HFFc6 (cell line): ENCODE results near the gene LILRA6. TPM values are rescaled to one million over a fixed set of nuclear protein-coding genes. Genes with fewer than 3 reads are reported as not detected.
"Not testable (repeated sequence)": the region's sequence is repeated elsewhere in the genome, so short reads cannot be mapped to it uniquely, and the experiment has no call there.

Experiments
- DNase-seq: peaks from one replicate; pipeline ENCODE4 v3.0.0-alpha.2; 2018
- H3K27ac Mint-ChIP-seq: 2 replicates; pipeline ENCODE4 v1.8.0; 2020; ENCODE audit warnings: mild to moderate bottlenecking, mixed read lengths
- H3K27me3 Mint-ChIP-seq: 2 replicates; pipeline ENCODE4 v1.8.0; 2021; ENCODE audit warnings: mild to moderate bottlenecking, moderate library complexity, mixed read lengths; ENCODE audit not compliant: insufficient read depth
- H3K36me3 Mint-ChIP-seq: 2 replicates; pipeline ENCODE4 v1.8.0; 2021; ENCODE audit warnings: low read depth, mixed read lengths
- H3K4me1 Mint-ChIP-seq: 2 replicates; pipeline ENCODE4 v1.8.0; 2020; ENCODE audit warnings: low read depth, mixed read lengths
- H3K4me3 Mint-ChIP-seq: 2 replicates; pipeline ENCODE4 v1.8.0; 2020; ENCODE audit warnings: mild to moderate bottlenecking, moderate library complexity, mixed read lengths
- H3K9me3 Mint-ChIP-seq: 2 replicates; pipeline ENCODE4 v1.8.0; 2020; ENCODE audit warnings: mild to moderate bottlenecking, mixed read lengths
- total RNA-seq, 6 experiments: library from RNA; stranded (reverse); fragmentation: NEBNext Ultra II Directional; extraction: Animal tissue kit (Norgen Biotek cat#: 25700); gene quantifications; 2 replicates in 1 of 6; 3 replicates in 5 of 6; pipeline ENCODE4 v1.2.3, GENCODE V29; 2021
- TF ChIP-seq, protein P1 (sequence below): fragments of 200-600 bp; sonication (generic); IDR thresholded peaks from 2 replicates; pipeline ENCODE4 v1.5.0; 2021; ENCODE audit warnings: antibody characterized with exemption, mild to moderate bottlenecking

The LILRA6 gene
- total RNA-seq, 6 experiments from 2014 or later: not detected

DNA sequence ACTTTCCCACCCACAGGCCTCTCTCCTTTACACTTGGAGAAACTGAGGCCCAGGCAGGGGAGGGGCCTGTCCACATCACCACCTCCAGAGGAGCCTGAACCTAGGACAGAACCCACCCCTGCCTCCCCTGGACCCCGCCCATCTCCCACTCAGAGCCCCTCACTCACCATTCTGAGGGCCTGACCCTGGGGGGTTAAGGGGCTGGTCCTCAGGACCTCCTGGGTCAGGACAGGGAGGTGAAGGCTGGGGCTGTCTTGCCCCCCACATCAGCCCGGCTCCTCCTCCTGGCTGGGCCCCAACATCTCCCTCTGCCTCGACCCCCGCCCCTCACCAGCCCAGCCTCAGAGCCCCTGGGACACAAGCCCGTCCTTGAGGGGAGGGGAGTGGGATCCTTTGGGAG lies 22.9 kb downstream of the LILRA6 start:
- H3K27ac Mint-ChIP-seq, H3K9me3 Mint-ChIP-seq, H3K4me1 Mint-ChIP-seq, H3K4me3 Mint-ChIP-seq, DNase-seq, H3K36me3 Mint-ChIP-seq: not testable (repeated sequence)
- H3K27me3 Mint-ChIP-seq: peaks cover 14% of the 10 kb centered on the region

DNA sequence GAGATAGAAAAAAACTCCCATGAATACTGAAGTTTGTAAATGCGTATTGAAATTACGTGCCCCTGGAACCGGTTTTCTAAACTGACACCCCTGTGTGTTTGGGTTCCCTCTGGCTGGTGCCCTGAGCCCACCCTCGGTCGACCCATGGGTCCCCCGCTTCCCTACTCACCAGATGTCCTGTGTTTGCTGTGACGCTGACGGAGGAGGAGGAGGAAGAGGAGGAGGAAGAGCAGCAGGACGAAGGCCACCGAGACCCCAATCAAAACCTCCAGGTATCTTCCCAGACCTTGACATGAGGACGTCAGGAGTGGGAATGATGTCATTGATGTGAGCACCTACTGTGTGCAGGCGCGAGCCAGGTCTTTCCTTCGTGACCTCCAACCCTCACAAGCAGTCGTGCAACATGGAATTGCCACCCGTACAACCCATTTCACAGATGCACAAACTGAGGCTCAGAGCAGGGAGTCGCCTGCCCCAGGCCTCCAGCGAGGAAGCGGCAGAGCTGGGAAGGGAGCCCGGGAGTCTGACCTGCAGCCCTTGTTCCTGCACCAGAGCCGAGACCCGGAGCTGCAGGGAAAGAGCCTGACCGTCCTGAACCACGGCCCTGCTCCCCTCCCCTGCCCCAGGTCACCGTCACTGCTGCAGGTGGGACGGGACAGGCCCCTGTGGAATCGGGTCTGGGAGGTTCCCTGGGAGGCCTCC lies 23.5 kb downstream of the LILRA6 start:
- TF ChIP-seq, protein P1, sequence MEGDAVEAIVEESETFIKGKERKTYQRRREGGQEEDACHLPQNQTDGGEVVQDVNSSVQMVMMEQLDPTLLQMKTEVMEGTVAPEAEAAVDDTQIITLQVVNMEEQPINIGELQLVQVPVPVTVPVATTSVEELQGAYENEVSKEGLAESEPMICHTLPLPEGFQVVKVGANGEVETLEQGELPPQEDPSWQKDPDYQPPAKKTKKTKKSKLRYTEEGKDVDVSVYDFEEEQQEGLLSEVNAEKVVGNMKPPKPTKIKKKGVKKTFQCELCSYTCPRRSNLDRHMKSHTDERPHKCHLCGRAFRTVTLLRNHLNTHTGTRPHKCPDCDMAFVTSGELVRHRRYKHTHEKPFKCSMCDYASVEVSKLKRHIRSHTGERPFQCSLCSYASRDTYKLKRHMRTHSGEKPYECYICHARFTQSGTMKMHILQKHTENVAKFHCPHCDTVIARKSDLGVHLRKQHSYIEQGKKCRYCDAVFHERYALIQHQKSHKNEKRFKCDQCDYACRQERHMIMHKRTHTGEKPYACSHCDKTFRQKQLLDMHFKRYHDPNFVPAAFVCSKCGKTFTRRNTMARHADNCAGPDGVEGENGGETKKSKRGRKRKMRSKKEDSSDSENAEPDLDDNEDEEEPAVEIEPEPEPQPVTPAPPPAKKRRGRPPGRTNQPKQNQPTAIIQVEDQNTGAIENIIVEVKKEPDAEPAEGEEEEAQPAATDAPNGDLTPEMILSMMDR: no peak
- no peaks in the 10 kb centered on the region for H3K36me3 Mint-ChIP-seq
- no peak overlapping the region for H3K4me3 Mint-ChIP-seq
- H3K27ac Mint-ChIP-seq: no peak overlapping the region
- H3K4me1 Mint-ChIP-seq: peaks cover 5% of the 10 kb centered on the region; the same call in 1 of the 2 replicates
- peaks cover 14% of the 10 kb centered on the region for H3K27me3 Mint-ChIP-seq
- H3K9me3 Mint-ChIP-seq: no peaks in the 10 kb centered on the region
- no peak for DNase-seq

DNA sequence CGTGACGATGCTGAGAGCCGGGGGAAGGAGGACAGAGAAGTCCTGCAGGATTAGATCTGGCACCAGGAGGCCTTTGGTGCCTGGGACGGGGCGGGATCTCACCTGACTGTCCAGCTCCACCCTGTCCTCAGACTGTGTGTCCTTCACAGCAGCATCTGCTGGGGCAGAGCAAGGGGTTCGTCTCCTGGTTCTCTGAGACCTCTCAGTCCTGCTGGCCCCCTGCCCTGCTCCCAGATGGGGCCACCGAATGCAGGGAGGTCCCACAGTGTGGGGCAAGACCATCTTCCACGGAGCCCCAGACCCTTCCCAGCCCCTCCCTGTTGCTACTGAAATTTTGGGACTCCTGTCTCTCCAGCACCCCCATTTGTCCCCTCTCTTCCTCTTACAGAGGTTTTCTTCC lies 24.3 kb downstream of the LILRA6 start:
- H3K9me3 Mint-ChIP-seq: no peaks in the 10 kb centered on the region
- no peaks in the 10 kb centered on the region for H3K36me3 Mint-ChIP-seq
- H3K4me1 Mint-ChIP-seq: peaks cover 5% of the 10 kb centered on the region; the same call in 1 of the 2 replicates
- TF ChIP-seq, protein P1: no peak
- no peak overlapping the region for H3K27ac Mint-ChIP-seq
- no peak overlapping the region for H3K4me3 Mint-ChIP-seq
- DNase-seq: no peak
- H3K27me3 Mint-ChIP-seq: peaks cover 10% of the 10 kb centered on the region

DNA sequence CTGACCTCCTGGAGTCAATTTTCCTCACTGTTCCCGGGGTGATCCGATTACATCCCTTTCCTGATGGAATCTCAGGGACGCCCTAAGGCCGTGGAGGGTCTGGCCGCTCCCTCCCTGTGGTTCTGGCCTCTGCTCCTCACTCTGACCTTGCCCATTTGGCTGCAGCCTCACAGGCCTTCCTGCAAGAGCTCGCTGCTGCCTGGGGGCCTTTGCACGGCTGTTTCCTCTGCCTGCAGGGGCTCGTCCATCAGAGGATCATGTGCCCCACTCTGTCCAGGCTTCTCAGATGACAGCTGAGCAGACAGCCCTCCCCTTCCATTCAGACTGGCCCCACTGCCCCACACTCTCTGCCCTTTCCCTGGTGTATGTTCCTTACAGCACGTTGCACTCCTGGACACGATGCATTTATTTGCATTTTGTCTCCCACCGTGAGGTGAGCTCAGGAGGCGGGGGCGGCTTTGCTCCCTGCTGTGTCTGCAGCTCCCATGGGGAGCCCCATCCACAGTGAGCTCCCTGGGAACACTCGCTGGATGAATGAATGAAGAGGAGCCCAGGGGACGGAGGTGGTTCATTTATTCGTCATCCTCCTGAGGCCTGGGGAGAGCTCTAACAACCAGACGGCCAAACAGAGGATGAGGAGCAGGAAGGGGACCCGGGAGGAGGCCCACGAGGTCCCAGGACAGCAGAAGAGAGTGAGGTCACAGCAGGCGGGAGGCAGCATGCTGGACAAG lies 24.9 kb downstream of the LILRA6 start:
- H3K4me3 Mint-ChIP-seq: not testable (repeated sequence)

DNA sequence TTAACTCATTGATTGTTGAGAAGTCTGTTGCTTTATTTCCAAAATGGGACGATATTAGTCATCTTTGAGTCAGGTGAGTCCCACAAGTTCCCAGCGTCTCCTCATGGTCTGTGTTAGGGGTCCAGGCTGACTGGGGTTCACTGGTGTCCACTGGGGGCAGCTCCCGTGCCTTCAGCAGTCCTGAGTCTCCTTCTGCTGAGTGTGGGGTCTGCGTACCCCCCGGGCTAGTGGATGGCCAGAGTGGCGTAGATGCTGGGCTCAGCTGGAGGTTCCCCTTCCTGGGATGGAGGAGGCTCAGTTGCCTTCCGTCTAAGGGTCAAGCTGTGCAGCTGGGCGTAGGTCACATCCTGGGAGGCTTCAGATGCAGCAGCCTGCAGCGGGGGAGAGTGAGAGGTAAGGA lies 25.7 kb downstream of the LILRA6 start:
- TF ChIP-seq, protein P1: no peak
- no peak overlapping the region for H3K4me3 Mint-ChIP-seq
- H3K27ac Mint-ChIP-seq: no peak overlapping the region
- H3K9me3 Mint-ChIP-seq: no peaks in the 10 kb centered on the region
- peaks cover 5% of the 10 kb centered on the region; the same call in 1 of the 2 replicates for H3K4me1 Mint-ChIP-seq
- no peak for DNase-seq
- H3K27me3 Mint-ChIP-seq: peaks cover 8% of the 10 kb centered on the region
- no peaks in the 10 kb centered on the region for H3K36me3 Mint-ChIP-seq

More for the DNA sequence above, 24.9 kb downstream of the LILRA6 start:
- not testable (repeated sequence) for H3K27me3 Mint-ChIP-seq, H3K4me1 Mint-ChIP-seq, H3K27ac Mint-ChIP-seq, H3K36me3 Mint-ChIP-seq, DNase-seq, H3K9me3 Mint-ChIP-seq

DNA sequence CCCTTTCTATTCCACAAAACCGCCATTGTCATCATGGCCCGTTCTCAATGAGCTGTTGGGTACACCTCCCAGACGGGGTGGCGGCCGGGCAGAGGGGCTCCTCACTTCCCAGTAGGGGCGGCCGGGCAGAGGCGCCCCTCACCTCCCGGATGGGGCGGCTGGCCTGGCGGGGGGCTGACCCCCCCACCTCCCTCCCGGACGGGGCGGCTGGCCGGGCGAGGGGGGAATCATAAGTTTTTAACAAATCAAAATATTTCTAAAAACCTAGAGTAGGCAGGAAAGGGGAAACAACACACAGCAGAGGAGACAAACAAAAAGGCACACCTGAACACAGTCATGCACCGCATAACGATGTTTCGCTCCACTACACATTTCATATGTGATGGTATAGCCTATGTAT lies 27.9 kb downstream of the LILRA6 start:
- DNase-seq, H3K27ac Mint-ChIP-seq, H3K4me3 Mint-ChIP-seq, H3K9me3 Mint-ChIP-seq, H3K36me3 Mint-ChIP-seq: not testable (repeated sequence)
- H3K4me1 Mint-ChIP-seq: peaks cover 22% of the 10 kb centered on the region
- peaks cover 13% of the 10 kb centered on the region for H3K27me3 Mint-ChIP-seq

DNA sequence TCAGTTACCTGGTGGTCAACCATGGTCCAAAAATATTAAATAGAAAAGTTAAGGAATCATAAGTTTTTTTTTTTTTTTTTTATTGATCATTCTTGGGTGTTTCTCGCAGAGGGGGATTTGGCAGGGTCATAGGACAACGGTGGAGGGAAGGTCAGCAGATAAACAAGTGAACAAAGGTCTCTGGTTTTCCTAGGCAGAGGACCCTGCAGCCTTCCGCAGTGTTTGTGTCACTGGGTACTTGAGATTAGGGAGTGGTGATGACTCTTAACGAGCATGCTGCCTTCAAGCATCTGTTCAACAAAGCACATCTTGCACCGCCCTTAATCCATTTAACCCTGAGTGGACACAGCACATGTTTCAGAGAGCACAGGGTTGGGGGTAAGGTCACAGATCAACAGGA lies 28.4 kb downstream of the LILRA6 start:
- not testable (repeated sequence) for H3K4me3 Mint-ChIP-seq, H3K36me3 Mint-ChIP-seq, H3K27ac Mint-ChIP-seq, DNase-seq, H3K9me3 Mint-ChIP-seq
- Mint-ChIP-seq H3K27me3 (peaks cover 17% of the 10 kb centered on the region), H3K4me1 (peaks cover 27% of the 10 kb centered on the region)
